GM13976 (cell line): ENCODE measurements around the gene SH2B2.
"Not testable (repeated sequence)": the region's sequence is repeated elsewhere in the genome, so short reads cannot be mapped to it uniquely, and the experiment has no call there.

Experiments
- DNase-seq: peaks from one replicate; pipeline ENCODE4 v3.0.0; 2012; ENCODE audit warnings: low spot score
- in situ Hi-C: fragments of 300-500 bp; cut with MboI; formaldehyde crosslinking; loops from one replicate; pipeline ENCODE4 v1.12.0; 2022; ENCODE audit warnings: low sequenced_read_pairs, mixed read lengths, inconsistent platforms; ENCODE audit not compliant: unreplicated experiment
- TF ChIP-seq, protein P1 (sequence below): IDR thresholded peaks from 2 replicates; pipeline ENCODE4 v1.5.1; 2012; ENCODE audit warnings: borderline replicate concordance, mild to moderate bottlenecking; ENCODE audit not compliant: insufficient read depth; ENCODE audit errors: extremely low read depth, missing control alignments, control extremely low read depth

Gene SH2B2

DNA sequence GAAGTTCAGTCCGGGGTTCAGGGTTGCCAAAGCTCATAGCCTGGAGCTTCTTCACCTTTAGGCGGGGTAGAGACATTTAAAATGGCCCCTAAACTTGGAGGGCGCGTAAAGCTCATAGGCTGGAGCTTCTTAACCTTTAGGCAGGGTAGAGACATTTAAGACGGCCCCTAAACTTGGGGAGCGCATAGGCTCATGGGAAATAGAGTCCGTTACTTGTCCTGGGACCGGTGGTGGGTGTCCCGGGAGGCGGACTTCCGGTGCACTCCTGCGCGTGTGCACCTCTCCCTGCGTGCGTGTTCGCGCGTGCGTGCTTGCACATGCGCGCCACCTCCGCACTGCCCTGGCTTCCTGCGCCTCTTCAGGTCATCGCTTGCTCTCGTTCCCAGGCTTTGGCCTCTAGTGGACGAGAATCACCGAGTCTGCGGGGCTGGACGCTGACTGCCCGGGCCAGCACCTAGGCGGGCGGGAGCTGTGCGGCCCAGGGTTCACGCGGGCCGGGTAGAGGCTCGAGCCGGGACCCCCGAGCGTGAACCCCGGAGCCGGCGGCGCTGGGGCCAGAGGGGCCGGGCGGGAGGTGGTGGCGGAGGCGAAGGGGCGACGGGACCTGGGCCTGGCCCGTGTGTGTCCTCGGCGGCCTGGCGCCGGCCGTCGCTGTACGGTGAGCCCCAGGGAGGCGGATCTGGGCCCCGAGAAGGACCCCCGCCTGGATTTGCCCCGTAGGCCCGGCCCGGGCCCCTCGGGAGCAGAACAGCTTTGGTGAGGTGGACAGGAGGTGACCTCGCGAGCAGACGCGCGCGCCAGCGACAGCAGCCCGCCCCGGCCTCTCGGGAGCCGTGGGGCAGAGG, 77.1 kb downstream of the SH2B2 start:
- DNase-seq: peak; percentile 80
- in situ Hi-C loops: not testable (repeated sequence)

DNA sequence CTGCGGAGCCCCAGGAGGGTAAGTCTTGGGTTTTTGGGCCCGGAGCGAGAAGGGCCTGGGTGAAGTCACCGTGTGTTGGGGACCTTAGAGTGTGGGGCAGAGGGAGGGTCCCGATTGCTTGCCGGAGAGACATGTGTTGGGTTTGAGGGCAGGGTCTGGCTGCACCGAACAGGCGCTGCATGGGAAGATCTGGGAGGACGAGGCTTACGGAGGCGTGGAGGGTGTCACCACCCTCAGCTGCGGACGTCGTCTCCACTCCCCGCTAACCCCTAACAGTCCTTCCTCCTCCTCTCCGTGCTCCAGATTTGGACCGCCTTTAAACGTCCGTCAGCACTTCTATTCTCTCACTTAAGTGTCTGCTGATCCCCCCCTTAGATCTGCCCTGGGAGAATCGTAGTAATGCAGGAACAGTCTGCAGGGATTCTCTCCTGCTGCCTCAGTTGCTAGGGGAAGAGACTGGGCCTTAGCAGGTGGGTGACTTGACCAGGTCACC, 77.8 kb downstream of the SH2B2 start:
- DNase-seq, in situ Hi-C loops: not testable (repeated sequence)

More for the DNA sequence above, 77.1 kb downstream of the SH2B2 start:
- TF ChIP-seq, protein P1, sequence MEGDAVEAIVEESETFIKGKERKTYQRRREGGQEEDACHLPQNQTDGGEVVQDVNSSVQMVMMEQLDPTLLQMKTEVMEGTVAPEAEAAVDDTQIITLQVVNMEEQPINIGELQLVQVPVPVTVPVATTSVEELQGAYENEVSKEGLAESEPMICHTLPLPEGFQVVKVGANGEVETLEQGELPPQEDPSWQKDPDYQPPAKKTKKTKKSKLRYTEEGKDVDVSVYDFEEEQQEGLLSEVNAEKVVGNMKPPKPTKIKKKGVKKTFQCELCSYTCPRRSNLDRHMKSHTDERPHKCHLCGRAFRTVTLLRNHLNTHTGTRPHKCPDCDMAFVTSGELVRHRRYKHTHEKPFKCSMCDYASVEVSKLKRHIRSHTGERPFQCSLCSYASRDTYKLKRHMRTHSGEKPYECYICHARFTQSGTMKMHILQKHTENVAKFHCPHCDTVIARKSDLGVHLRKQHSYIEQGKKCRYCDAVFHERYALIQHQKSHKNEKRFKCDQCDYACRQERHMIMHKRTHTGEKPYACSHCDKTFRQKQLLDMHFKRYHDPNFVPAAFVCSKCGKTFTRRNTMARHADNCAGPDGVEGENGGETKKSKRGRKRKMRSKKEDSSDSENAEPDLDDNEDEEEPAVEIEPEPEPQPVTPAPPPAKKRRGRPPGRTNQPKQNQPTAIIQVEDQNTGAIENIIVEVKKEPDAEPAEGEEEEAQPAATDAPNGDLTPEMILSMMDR: peak; percentile 6

DNA sequence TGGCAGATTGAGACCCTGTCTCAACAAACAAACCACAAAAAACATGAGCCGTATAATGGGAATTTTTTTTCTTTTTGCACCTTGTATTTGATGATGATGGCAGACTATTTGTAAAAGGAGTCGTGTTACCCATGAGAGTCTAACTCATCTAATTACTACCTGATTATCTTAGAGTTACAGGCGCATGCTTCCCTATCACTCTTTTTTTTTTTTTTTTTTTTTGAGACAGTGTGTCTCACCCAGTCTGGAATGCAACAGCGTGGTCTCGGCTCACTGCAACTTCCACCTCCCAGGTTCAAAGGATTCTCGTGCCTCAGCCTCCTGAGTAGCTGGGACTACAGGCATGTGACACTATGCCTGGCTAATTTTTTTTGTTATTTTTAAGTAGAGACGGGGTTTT, 78.7 kb downstream of the SH2B2 start:
- DNase-seq, in situ Hi-C loops: not testable (repeated sequence)

DNA sequence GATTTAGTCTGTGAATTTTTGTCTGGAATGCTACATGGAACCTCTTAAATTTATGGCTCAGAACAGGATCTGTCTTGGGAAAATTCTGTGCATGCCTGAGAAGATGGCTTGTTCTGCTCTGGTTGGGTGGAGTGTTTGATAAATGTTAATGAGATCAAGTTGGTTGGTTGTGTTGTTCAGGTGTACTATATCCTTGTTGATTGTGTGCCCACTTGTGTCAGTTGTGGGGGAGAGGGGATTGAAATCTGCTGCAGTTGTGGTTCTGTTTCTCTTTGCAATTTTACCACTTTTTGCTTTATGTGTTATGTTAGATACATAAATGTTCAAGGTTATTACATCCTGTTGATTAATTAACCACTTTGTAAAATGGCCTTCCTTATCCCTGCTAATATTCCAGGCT, 83.4 kb downstream of the SH2B2 start:
- DNase-seq, in situ Hi-C loops: not testable (repeated sequence)
